HG02759 (cell line): Measurements from ENCODE around the gene BABAM1.
A peak's percentile ranks its signal among the peaks of the same experiment; 100 is the strongest.

Experiments
- ATAC-seq: cut with Tn5 transposase; IDR thresholded peaks from one replicate; pipeline ENCODE4 v1.9.1; 2021; ENCODE audit warnings: mild to moderate bottlenecking, moderate library complexity; ENCODE audit not compliant: unreplicated experiment

The BABAM1 gene

GRCh38 chr19:17266975-17267788 lies at the start of gene BABAM1:
Gene BABAM1 (plus strand): TSS chr19:17267443. CDS start chr19:17268807, 1,364 bp downstream.
- ATAC-seq = peak; percentile 90

DNA sequence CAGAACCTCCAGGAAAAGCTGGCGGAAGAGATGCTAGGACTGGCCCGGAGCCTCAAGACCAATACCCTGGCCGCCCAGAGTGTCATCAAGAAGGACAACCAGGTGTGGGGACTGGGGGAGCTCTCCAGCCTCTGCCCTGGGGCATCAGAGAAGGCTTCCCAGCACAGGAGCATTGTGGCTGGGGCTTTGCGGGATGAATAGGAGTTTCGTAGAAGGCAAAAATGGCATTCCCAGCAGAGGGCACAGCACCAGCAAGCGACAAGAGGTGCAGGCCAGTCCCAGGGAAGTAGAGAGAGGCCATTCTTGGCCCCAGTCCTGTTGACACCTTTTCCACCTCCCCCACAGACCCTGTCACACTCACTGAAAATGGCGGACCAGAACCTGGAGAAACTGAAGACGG lies 48.0 kb upstream of the BABAM1 start:
- ATAC-seq = no peak

GRCh38 chr19:17220207-17220758 lies 47.0 kb upstream of the BABAM1 start:
- no peak for ATAC-seq

DNA sequence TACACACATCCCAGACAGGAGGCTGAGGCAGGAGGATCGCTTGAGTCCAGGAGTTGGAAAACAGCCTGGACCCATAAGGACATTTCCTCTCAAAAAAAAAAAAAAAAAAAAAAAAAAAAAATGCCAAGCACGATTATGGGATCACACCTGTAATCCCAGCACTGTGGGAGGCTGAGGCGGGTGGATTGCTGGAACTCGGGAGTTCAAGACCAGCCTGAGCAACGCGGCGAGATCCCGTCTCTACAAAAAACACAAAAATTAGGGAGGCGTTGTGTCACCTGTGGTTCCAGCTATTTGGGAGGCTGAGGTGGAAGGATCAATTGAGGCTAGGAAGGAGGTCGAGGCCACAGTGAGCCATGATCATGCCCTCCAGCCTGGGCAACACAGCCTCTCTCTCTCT lies 42.2 kb upstream of the BABAM1 start:
- no peak for ATAC-seq

GRCh38 chr19:17226002-17226933 lies 41.0 kb upstream of the BABAM1 start, which contains the start of gene OCEL1:
Gene OCEL1 (plus strand): TSS chr19:17226226. CDS start chr19:17226248, 22 bp downstream.
- ATAC-seq = peak; percentile 93

GRCh38 chr19:17227798-17228367 lies 39.4 kb upstream of the BABAM1 start:
- ATAC-seq = no peak

DNA sequence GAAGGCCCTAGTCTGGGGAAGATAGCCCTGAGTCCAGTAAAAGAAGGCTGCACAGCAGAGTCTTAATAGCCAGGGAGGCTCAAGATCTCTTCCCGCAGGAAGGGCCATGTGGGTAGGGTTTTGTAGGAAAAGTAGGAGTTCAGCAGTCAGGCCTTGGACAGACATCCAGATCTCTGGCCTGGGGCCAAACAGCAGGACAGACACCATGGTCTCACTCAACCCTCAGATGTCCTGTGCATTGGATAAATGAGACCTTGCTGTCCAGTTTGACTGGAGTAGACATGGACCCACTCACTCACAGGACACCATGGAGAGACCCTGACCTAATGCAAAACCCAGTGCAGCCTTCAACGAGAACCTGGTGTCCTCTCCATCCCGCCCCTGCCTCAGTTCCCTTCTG lies 37.4 kb upstream of the BABAM1 start:
- no peak for ATAC-seq

DNA sequence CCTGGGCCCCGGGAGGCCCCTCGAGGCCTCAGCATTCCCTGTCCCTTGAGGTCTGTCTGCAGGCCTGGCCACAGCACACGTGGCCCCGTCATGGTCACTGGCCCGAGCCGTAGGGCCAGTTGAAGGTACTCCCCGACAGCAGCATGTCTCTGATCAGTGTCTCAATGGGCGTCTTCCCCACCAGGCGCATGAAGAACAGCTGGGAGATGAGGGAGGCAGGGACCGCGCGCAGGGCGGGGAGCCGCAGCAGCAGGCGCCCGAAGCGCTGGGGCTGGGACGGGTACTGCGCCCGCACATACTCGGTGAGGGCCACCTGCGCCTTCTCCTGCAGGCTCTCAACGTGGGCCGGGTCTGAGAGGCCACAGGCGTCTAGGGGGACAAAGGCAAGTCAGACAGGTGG lies 35.0 kb upstream of the BABAM1 start:
- no peak for ATAC-seq

- peak; percentile 52 for ATAC-seq
These were observed 32.3 kb upstream of the BABAM1 start for GRCh38 chr19:17234911-17235299.

DNA sequence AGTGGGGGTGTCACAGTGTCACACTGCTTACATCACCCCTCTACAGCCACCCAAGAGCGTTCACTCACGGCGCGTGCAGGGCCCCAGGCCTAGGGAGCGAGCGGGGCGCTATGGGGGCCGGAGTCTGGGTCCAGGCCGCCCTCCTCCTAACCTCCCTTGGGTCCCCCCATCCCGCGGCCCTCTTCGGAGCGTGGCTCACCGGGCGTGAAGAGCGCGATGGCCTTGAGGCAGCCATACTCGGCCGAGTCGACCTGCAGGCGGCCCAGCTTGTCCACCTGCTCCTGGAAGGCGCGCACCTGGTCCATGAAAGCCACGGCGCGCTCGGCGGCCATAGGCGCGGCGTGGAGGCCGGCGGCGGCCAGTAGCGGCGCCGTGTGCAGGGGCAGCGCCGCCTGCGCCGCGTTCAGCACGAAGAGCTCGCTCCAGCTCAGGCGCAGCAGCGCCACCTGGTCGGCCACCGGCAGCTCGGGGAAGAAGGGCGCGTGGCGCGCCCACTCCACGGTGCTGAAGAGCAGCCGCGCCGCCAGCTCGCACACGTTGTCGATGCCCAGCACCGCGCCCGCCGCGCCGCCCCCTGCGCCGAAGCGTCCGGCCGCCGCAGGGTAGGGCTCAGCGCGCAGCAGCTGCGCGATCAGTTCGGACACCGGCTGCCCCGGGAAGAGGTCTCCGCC lies 31.8 kb upstream of the BABAM1 start:
- peak; percentile 79 for ATAC-seq

GRCh38 chr19:17235971-17236777 lies 31.1 kb upstream of the BABAM1 start:
- ATAC-seq = peak; percentile 23

DNA sequence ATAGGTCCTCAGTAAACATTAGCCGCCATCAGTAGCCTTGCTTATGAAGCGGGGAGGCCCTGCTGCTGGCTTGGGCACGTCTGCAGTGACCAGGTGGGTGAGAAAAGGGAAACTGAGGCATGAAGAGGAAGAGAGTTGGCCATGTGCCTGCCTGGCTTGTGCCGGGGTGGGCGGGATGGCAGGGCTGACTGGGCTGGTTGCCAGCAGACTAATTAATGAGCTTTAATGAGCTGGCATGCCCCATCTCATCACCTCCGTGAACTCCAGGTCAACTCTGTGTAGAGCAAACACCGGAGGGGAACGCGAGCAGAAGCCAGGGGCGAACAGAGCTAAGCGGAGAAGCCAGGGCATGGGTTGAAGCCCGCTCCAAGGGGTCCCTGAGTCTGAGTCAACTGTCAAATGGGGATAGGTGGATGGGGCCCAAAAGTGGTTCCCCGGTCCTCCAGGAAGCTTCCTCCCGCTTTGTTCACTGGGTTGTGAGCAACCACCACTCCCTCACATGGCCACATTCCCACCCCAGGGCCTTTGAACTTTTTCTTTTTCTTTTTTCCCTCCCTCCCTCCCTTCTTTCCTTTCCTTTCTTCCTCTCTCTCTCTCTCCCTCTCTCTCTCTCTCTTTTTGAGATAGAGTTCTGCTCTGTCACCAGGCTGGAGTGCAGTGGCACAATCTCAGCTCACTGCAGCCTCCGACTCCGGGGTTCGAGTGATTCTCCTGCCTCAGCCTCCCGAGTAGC lies 30.3 kb upstream of the BABAM1 start:
- no peak for ATAC-seq

- no peak for ATAC-seq
These were observed 29.2 kb upstream of the BABAM1 start for GRCh38 chr19:17237747-17238706.

DNA sequence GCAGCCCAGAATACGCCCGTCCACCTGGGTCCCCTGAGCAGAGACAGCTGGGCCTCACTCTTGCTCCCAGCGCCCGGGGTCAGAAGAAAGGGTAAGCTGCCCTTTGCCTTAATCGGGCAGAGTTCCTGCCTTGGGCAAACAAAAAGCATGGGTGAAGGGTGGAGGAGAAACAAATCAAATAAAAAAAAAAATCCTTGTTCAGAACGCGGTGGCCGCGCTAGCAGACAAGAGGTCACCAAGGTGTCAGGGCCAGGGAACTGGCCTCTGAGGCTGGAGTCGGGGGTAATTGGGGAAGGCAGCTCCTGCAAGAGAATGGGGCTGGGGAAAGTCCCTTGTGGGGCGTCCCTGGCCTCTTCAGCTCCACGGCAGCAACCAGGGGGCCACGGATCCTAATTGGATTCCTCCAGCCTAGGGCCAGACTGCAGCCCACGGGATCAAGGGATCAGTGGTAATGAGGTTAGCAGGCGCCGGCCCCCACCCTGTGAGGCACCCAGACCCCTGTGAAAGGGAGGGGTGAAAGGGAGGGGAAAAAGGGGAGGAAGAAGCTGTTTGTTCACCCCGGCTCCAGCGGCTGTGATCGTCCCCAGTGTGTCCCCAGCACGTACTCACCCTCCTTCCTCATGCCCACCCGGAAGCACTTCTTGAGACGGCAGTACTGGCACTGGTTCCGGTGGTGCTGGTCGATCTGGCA lies 27.0 kb upstream of the BABAM1 start:
- no peak for ATAC-seq

DNA sequence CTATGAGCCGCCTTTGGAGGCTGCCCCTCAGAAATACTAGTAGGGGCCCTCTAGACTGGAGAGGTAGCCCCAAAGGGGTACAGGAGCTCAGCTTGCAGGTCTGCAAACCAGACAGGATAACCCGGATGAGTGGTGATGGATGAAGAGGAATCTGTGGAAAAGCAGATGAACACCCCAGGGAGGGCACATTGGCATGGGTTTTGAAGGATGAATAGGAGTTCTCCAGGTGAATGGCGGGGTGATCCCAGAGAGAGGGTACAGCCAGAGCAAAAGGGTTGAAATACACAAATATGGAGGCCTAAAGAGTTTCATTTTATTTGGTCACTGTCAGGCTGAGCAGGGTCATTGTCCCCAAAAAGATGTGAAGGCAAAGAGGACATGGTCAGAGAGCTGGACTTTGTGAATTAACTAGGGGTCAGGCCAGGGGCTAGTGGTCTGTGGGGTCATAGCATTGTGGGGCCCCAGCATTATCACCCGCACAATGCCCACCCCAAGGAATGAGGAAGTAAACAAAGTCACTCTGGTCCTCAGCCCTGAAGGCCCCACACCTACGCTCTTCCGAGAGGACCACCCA lies 26.3 kb upstream of the BABAM1 start:
- ATAC-seq = no peak

DNA sequence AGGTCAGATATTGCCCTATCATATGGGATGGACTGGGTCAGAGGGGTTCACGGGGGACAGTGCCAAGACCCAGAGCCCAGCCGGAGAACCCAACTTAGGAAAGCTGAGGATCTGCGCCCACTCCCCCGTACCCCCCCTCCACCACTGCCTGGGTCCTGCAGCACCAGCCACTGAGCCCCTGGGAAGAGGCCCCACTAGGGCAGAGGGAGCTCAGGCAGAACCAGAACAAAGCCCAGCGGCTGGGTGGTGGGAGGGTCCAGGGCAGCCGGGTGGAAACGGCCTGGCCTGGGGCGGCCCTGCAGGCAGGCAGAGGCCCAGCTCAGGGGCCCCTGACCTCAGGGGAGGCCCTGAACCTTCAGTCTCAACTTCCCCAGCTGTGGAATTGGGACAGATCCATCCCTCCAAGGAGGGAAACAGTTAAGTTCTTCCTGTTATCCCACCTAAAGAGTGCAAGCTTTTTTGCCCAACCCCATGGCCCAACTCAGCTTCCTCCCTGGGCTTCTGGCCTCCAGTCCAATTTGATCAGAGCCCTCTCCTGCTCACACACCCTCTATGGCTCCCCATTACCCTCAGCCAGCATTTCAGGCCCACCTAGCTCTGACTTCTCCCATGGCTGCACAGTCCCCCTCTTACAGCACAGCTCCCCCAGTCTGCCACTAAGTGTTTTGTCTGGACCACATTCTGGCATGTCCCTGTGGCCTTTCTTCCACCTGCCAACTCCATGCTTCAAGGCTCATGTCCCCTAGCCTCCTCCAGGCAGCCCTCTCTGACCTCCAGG lies 24.6 kb upstream of the BABAM1 start:
- no peak for ATAC-seq
